ENCODE data around the gene SAMSN1.
A peak's percentile ranks its signal among the peaks of the same experiment; 100 is the strongest.

Gene SAMSN1

GRCh38 chr21:14545906-14546480 lies at the start of gene SAMSN1:
TSS of gene SAMSN1 (minus strand) at chr21:14546315. CDS start at chr21:14546261, 54 bp downstream.
- DNase-seq, result no peak

- DNase-seq, result no peak
Observed at GRCh38 chr21:14595449-14595848, 49.3 kb upstream of the SAMSN1 start.

- no peak for DNase-seq
Observed at GRCh38 chr21:14594967-14595366, 48.9 kb upstream of the SAMSN1 start.

- no peak for DNase-seq
Observed at GRCh38 chr21:14593230-14593629, 47.1 kb upstream of the SAMSN1 start.

GRCh38 chr21:14592296-14593000 lies 46.3 kb upstream of the SAMSN1 start:
- DNase-seq, result no peak

DNA sequence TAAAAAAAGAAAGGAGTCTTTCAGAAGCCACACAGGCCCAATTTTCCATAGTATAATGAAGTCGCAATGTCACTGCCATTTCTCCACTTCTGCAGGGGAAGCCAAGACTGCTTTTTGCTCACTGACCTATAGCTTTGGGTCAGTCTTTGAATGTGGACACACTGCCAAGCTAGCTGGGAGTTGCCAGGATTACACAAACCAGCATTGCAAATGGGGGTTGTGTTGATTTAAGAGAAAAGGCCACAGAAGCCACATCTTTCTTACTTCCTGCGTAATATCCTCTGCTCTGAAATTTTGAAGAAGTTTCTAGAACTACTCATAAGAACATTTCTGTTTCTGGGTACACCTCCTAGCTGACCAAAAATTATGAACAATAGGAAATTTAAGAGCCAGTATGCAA lies 45.8 kb upstream of the SAMSN1 start:
- peak; percentile 20 for DNase-seq

- DNase-seq, result no peak
Observed at GRCh38 chr21:14591377-14591776, 45.3 kb upstream of the SAMSN1 start.

GRCh38 chr21:14589855-14590563 lies 43.9 kb upstream of the SAMSN1 start:
- no peak for DNase-seq

GRCh38 chr21:14587266-14587665 lies 41.2 kb upstream of the SAMSN1 start:
- no peak for DNase-seq

GRCh38 chr21:14585122-14585521 lies 39.0 kb upstream of the SAMSN1 start:
- no peak for DNase-seq

DNA sequence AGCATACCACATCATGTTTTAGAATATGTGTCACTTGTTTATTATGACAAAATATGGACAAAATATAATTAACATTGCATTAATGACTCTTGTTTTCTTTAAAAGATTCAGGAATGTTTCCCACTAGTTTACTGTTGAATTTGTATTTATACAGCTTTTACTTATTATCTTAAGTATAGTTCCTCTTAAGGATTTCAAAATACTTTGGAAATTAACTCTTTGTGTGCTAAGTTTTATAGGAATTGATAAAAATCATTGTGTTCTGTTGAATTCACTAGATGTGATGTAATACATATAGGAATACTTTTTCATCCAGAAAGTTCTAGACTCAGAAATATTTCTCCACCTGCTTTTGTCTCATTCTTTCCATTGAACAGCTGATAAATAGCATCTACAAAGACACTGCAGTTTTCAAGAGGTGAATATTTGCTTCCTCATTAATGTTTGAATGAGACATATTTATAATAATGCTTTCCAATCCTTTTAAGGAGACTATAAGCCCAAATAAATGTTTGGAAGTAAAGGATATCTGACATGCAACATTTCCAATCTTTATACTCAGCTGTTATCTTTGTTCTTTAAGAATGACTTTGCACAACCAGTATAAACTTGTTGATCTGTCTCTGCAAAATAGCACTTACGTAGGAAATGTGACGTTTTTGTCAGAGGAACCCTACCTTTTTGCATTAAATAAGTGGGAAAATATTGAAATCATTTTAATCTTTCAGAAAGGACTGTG lies 38.4 kb upstream of the SAMSN1 start:
- DNase-seq, result no peak

DNA sequence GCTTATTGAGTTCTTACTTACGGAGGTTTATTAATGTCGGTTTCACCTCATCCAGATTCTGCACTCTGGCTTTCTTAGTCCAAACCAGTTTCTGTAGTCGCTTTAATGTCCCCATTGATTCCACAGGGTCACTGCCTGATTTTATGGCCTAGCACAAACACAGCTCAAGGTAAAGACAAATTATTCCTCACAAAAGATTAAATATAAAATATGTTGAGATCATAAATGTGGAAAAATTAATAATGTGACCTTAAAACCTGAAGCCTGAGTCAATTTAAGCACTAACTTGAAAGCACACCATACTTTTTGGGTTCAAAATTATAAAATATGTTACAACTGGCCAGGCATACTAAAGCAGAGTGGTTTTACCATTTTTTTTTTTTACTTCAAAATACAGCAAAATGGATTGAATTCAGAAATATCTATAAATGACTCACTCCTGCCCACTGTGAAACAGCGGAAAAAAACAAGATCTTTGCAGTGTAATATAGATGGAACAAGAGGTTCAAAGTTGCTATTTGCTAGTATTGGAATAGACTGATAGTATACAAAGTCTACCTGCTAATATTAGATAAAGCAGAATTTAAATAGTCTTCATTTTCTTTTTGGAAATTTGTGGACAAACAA lies 37.6 kb upstream of the SAMSN1 start:
- no peak for DNase-seq

- no peak for DNase-seq
Observed at GRCh38 chr21:14582934-14583628, 37.0 kb upstream of the SAMSN1 start.

- no peak for DNase-seq
Observed at GRCh38 chr21:14581902-14582457, 35.9 kb upstream of the SAMSN1 start.

GRCh38 chr21:14573244-14573643 lies 27.1 kb upstream of the SAMSN1 start:
- DNase-seq, result no peak

DNA sequence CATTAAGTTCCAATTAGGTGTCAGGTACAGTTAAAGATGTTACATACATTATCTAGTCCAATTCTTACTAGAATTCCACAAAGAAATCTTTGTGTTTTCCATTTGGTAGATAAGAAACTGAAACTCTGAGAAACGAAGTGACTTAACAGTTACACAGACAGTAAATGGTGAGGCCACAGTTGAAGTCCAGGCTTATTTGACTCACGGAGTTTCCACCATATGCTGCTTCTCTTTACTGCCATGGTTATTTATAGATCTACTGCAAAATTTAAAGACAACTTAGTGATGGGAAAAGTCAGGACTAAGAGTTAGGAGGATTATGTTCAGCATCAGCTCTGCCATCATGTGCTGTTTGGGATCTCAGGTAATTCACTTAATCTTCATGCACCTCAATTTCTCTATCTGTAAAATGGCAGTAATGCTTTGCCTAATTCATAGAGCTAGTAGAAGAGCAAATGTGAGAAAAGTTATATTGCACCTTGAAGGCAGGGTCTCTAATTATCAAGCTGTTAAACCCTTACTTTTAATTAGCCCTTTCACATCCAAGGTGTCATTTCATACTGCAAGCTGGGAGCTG lies 26.2 kb upstream of the SAMSN1 start:
- no peak for DNase-seq

DNA sequence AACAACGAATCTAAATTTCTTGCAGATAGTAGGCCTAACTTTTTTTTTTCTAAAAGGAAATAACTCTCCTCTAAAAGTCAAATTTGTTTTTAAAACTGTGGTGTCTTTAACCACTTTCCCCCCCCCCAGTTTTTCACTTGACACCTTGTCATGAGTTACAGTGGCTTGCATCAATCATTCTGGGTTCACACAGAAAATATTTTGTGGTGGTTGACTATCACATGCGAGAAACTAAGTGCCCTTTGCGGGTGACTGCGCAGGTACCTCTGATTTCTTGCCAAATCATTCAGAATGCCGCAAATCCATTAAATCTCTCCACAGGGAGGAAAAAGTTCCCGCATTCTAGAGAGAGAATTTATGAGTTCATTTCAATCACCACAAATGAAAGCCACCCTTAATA lies 23.8 kb upstream of the SAMSN1 start:
- DNase-seq, result no peak

DNA sequence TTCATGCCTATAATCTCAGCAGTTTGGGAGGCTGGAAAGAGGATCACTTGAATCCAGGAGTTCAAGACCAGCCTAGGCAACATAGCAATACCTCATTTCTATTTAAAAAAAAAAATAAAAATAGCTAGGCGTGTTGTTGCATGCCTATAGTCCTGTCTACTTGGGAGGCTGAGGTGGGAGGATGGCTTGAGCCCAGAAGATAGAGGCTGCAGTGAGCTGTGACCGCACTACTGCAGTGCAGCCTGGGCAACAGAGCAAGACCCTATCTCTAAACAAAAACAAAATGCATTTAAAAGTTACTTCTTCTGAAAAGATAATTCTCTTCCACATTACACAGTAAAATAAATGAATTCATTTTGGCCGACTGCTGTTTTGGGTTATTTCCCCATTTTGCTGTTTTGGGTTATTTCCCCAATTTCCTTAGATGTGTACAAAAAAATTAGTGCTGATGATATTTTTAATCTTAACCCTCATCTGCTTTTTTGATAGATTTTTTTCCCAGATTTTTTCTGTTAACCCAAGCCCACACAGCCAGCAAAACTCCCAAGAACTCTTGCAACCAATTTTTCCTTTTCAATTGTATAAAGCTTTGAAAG lies 23.0 kb upstream of the SAMSN1 start:
- no peak for DNase-seq

DNA sequence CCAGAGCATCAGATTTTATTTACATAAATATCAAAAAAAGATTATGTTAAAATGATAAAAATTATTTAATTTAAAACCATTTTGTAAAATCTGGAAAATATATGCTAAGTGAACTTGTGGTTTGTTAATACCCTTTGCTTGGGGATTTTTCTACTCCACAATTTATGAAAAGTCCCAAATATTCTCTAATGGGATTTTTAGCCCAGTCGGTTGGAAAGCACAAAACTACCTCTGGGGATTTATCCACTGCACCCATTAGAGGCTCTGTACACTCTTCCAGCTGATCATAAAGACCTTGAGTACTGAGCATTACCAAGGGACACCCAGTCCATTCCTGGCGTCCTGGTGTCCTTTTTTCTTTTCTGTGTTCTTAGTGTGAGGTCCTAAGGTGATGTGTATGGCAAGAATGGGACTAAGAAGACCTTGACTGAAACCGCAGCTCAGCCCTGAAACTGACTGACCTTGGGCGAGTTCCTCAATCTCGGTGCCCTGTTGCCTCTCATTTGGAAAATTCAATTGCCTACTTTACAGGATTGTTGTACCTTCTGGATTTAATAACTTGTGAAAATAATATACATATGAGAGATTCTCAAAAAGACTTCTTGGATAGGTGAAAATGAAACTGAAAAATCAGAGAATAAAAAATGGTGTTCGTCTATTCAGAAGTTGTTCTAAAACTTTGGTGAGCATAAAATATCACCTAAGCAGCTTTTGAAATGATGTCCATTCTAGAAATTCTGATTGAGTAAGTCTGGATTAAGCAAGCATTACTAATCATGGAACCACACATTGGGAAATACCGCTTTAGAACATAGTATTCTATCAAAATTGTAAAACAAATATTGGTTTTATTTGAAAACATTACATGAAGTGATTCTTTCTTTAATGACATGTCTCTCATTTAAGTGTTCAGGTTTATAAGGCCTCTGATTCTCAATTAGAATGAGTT lies 21.5 kb upstream of the SAMSN1 start:
- DNase-seq, result no peak

DNA sequence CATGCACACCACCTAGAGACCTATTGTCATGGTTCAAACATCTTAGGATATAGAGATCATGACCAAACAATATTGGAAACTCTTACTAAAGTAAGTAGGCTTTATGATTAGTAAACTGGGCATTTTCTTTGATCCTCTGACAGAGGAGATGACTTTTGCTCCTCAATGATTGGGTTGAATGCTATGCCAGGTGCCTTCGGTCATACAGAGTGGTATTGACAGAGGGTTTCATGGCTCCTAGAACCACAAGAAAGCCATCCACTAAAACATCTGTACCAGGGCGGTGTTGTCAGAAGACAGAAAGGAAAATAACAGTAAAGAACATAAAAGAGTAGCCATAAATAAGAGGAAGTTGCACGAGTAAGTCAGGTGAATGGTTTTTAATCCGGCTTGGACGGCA lies 20.8 kb upstream of the SAMSN1 start:
- DNase-seq, result no peak

Data from fibroblast of skin of right biceps (primary cell).